Right lung (tissue), 5 donors: ENCODE data around the gene TEPSIN. TPM values are rescaled to one million over a fixed set of nuclear protein-coding genes. Genes with fewer than 3 reads are reported as not detected.

Experiments
- DNase-seq, 2 donors: peaks; one replicate each; pipeline ENCODE4 v3.0.0-alpha.2; 2013
- polyA plus RNA-seq, 5 donors: library from polyadenylated mRNA; unstranded; fragments of 120-200 nt; gene quantifications; one replicate each; pipeline versions ENCODE4 v1.2.1 to v1.2.3, GENCODE V29; 2013; ENCODE audit warnings: inconsistent platforms in 1 of 5, low replicate concordance in 1 of 5; ENCODE audit not compliant: insufficient read length in 5 of 5, insufficient read depth in 1 of 5

TEPSIN gene
- polyA plus RNA-seq, 5 donors, result 12.7 to 29.0 (median 18.3) TPM

- no peak for DNase-seq
Measured at GRCh38 chr17:81272616-81273015, 33.8 kb upstream of the TEPSIN start.

- no peak for DNase-seq
Measured at GRCh38 chr17:81271226-81271625, 32.4 kb upstream of the TEPSIN start.

GRCh38 chr17:81270279-81270678 is 31.4 kb upstream of the TEPSIN start:
- no peak for DNase-seq

GRCh38 chr17:81267390-81268067 is 28.7 kb upstream of the TEPSIN start:
- no peak for DNase-seq

GRCh38 chr17:81265576-81265975 is 26.7 kb upstream of the TEPSIN start:
- DNase-seq, result no peak

GRCh38 chr17:81264640-81265039 is 25.8 kb upstream of the TEPSIN start:
- no peak for DNase-seq

- no peak for DNase-seq
Measured at GRCh38 chr17:81263371-81264181, 24.7 kb upstream of the TEPSIN start.

- no peak for DNase-seq
Measured at GRCh38 chr17:81261582-81262336, 22.9 kb upstream of the TEPSIN start.

- DNase-seq, result no peak
Measured at GRCh38 chr17:81261096-81261495, 22.2 kb upstream of the TEPSIN start.

GRCh38 chr17:81260641-81261040 is 21.8 kb upstream of the TEPSIN start:
- DNase-seq, result no peak

- no peak for DNase-seq
Measured at GRCh38 chr17:81260171-81260570, 21.3 kb upstream of the TEPSIN start.

GRCh38 chr17:81259058-81259605 is 20.3 kb upstream of the TEPSIN start:
- no peak for DNase-seq

GRCh38 chr17:81258292-81258691 is 19.4 kb upstream of the TEPSIN start:
- DNase-seq, result no peak

- no peak for DNase-seq
Measured at GRCh38 chr17:81257533-81257932, 18.7 kb upstream of the TEPSIN start.

GRCh38 chr17:81256616-81257015 is 17.8 kb upstream of the TEPSIN start:
- no peak for DNase-seq

GRCh38 chr17:81254955-81255717 is 16.3 kb upstream of the TEPSIN start:
- DNase-seq, result peak; percentile 77 to 81

- peak in 1 of 2 donors; percentile 38 for DNase-seq
Measured at GRCh38 chr17:81253358-81254131, 14.7 kb upstream of the TEPSIN start.

- no peak for DNase-seq
Measured at GRCh38 chr17:81252987-81253329, 14.1 kb upstream of the TEPSIN start.

GRCh38 chr17:81252326-81252986 is 13.6 kb upstream of the TEPSIN start:
- no peak for DNase-seq

- no peak for DNase-seq
Measured at GRCh38 chr17:81251709-81252301, 12.9 kb upstream of the TEPSIN start.
